GM23338 (cell line): Measurements from ENCODE around the gene OAS2. TPM values are rescaled to one million over a fixed set of nuclear protein-coding genes. Genes with fewer than 3 reads are reported as not detected.

Source experiments
- ATAC-seq: fragments of 200-7000 bp; cut with Tn5 transposase; 3 replicates; pipeline ENCODE4 v1.9.1; 2020
- DNase-seq: peaks from one replicate; pipeline ENCODE4 v3.0.0-alpha.2; 2015; ENCODE audit warnings: low spot score
- H2AFZ ChIP-seq: fragments of 200-600 bp; sonication (generic); 2 replicates; pipeline ENCODE4 v1.8.0; 2016; ENCODE audit warnings: antibody characterized with exemption, mild to moderate bottlenecking, moderate library complexity
- H3F3A ChIP-seq: fragments of 200-600 bp; sonication (generic); replicated peaks from 2 replicates; pipeline ENCODE4 v1.8.0; 2017; ENCODE audit warnings: antibody characterized with exemption, mixed run types, low read depth
- H3K27ac ChIP-seq: fragments of 200-600 bp; sonication (generic); 2 replicates; pipeline ENCODE4 v1.6.1; 2016; ENCODE audit warnings: low read depth
- H3K27me3 ChIP-seq: fragments of 200-600 bp; sonication (generic); 2 replicates; pipeline ENCODE4 v1.8.0; 2016; ENCODE audit warnings: mild to moderate bottlenecking, mixed run types, moderate library complexity; ENCODE audit not compliant: insufficient read depth
- H3K36me3 ChIP-seq: fragments of 200-600 bp; sonication (generic); 2 replicates; pipeline ENCODE4 v1.8.0; 2016; ENCODE audit warnings: mild to moderate bottlenecking; ENCODE audit not compliant: insufficient read depth
- H3K4me1 ChIP-seq: fragments of 200-600 bp; sonication (generic); 2 replicates; pipeline ENCODE4 v1.8.0; 2016; ENCODE audit warnings: mild to moderate bottlenecking, moderate library complexity; ENCODE audit not compliant: insufficient read depth
- H3K4me2 ChIP-seq: fragments of 200-600 bp; sonication (generic); 2 replicates; pipeline ENCODE4 v1.7.1; 2017; ENCODE audit warnings: mixed run types
- H3K4me3 ChIP-seq: fragments of 200-600 bp; sonication (generic); 2 replicates; pipeline ENCODE4 v1.6.1; 2016; ENCODE audit warnings: mixed run types
- H3K79me2 ChIP-seq: fragments of 200-600 bp; sonication (generic); replicated peaks from 2 replicates; pipeline ENCODE4 v1.8.0; 2017; ENCODE audit warnings: mild to moderate bottlenecking; ENCODE audit not compliant: insufficient read depth
- H3K9me2 ChIP-seq: fragments of 200-600 bp; sonication (generic); 2 replicates; pipeline ENCODE4 v1.8.0; 2017; ENCODE audit not compliant: insufficient read depth
- H4K20me1 ChIP-seq: fragments of 200-600 bp; sonication (generic); replicated peaks from 2 replicates; pipeline ENCODE4 v1.8.0; 2017; ENCODE audit warnings: mild to moderate bottlenecking; ENCODE audit not compliant: insufficient read depth
- H3K27ac Mint-ChIP-seq: 2 replicates; pipeline ENCODE4 v1.8.0; 2020; ENCODE audit warnings: inconsistent platforms, mild to moderate bottlenecking, moderate library complexity, mixed read lengths
- H3K27me3 Mint-ChIP-seq: 3 replicates; pipeline ENCODE4 v1.8.0; 2022; ENCODE audit warnings: low read depth, mild to moderate bottlenecking, moderate library complexity, mixed read lengths, inconsistent platforms; ENCODE audit not compliant: insufficient read depth, poor library complexity
- H3K36me3 Mint-ChIP-seq: 3 replicates; pipeline ENCODE4 v1.8.0; 2021; ENCODE audit warnings: low read depth, mild to moderate bottlenecking, inconsistent platforms, moderate library complexity, mixed read lengths
- H3K4me1 Mint-ChIP-seq: 3 replicates; pipeline ENCODE4 v1.8.0; 2020; ENCODE audit warnings: mild to moderate bottlenecking, inconsistent platforms, mixed read lengths
- H3K4me3 Mint-ChIP-seq: 3 replicates; pipeline ENCODE4 v1.8.0; 2021; ENCODE audit warnings: moderate library complexity, mild to moderate bottlenecking, inconsistent platforms, mixed read lengths
- H3K9me3 Mint-ChIP-seq: 3 replicates; pipeline ENCODE4 v1.8.0; 2020; ENCODE audit warnings: moderate library complexity, mild to moderate bottlenecking, inconsistent platforms, mixed read lengths
- CREB1 ChIP-seq: fragments of 250-450 bp; sonication (Bioruptor Pico); IDR thresholded peaks from 2 replicates; pipeline ENCODE4 v1.5.0; 2020; ENCODE audit warnings: low read depth, mild to moderate bottlenecking, moderate library complexity
- EZH2 ChIP-seq: fragments of 200-600 bp; sonication (generic); IDR thresholded peaks from one replicate; pipeline ENCODE4 v1.8.0; 2017; ENCODE audit warnings: antibody characterized with exemption, mild to moderate bottlenecking, low read depth; ENCODE audit not compliant: unreplicated experiment
- EZH2phosphoT487 ChIP-seq: fragments of 200-600 bp; sonication (generic); IDR thresholded peaks from one replicate; pipeline ENCODE4 v1.8.1; 2018; ENCODE audit warnings: antibody characterized with exemption; ENCODE audit not compliant: unreplicated experiment
- JUNB ChIP-seq: IDR thresholded peaks from one replicate; pipeline ENCODE4 v1.6.1; 2016; ENCODE audit warnings: antibody characterized with exemption; ENCODE audit not compliant: unreplicated experiment
- NANOG ChIP-seq: IDR thresholded peaks from 2 replicates; pipeline ENCODE4 v1.6.1; 2016; ENCODE audit warnings: antibody characterized with exemption, borderline replicate concordance
- POLR2AphosphoS5 ChIP-seq: IDR thresholded peaks from 2 replicates; pipeline ENCODE4 v1.6.1; 2016; ENCODE audit warnings: antibody characterized with exemption, low read depth
- REST ChIP-seq: IDR thresholded peaks from one replicate; pipeline ENCODE4 v1.6.1; 2018; ENCODE audit warnings: antibody characterized with exemption; ENCODE audit not compliant: unreplicated experiment
- STAT1 ChIP-seq: IDR thresholded peaks from one replicate; pipeline ENCODE4 v1.6.1; 2016; ENCODE audit warnings: antibody characterized with exemption; ENCODE audit not compliant: unreplicated experiment
- ZNF114 ChIP-seq: fragments of 250-450 bp; sonication (Bioruptor Pico); IDR thresholded peaks from 2 replicates; pipeline ENCODE4 v1.5.0; 2020; ENCODE audit warnings: mild to moderate bottlenecking, moderate library complexity
- ZNF331 ChIP-seq: fragments of 250-450 bp; sonication (Bioruptor Pico); IDR thresholded peaks from 2 replicates; pipeline ENCODE4 v1.5.0; 2020; ENCODE audit warnings: low read depth, mild to moderate bottlenecking, moderate library complexity
- ZNF462 ChIP-seq: fragments of 250-450 bp; sonication (Bioruptor Pico); IDR thresholded peaks from 2 replicates; pipeline ENCODE4 v1.5.0; 2020; ENCODE audit warnings: mild to moderate bottlenecking, moderate library complexity
- polyA plus RNA-seq: library from polyadenylated mRNA; unstranded; fragments of >200 nt; fragmentation: Nextera tagmentation; extraction: Ambion mirVana; gene quantifications from 2 replicates; pipeline ENCODE4 v1.2.1, GENCODE V29; 2016
- total RNA-seq: library from RNA; depleted of rRNA; stranded (reverse); fragments of >200 nt; shearing (Covaris generic); gene quantifications from 2 replicates; pipeline ENCODE4 v1.2.3, GENCODE V29; 2014
- TF ChIP-seq, protein P1 (sequence below): IDR thresholded peaks from 2 replicates; pipeline ENCODE4 v1.6.1; 2016; ENCODE audit warnings: antibody characterized with exemption
- TF ChIP-seq, protein P2 (sequence below), 2 experiments: fragments of 200-600 bp in 1 of 2; sonication (generic) in 1 of 2; conservative IDR thresholded peaks; 2 replicates each; pipeline versions ENCODE4 v1.5.1 to v1.6.1; 2016 to 2017; ENCODE audit warnings: antibody characterized with exemption in 2 of 2, low read depth in 2 of 2, mild to moderate bottlenecking in 2 of 2, moderate library complexity in 1 of 2

Gene OAS2
- total and polyA plus RNA-seq, 2 experiments from 2014 or later = 0.10 TPM; not detected in 1

DNA sequence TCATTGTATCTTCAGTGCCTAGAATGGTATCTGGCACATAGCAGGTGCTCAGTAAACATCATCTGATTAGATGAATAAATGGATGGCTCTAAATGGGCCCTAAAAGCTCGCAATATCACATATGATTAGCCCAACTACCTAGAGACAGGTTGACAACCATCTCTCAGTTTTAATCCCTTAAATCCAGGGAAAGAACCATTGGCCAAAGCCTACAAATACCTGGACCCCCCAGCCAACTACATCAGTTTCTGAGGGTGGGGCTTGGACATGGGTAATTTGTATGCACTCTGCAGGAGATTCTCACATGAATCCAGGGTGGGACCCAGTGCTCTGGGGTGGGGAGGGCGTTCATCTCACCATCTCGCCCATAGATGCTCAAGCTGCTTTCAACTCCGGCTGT is 73.4 kb downstream of the OAS2 start:
- Histone ChIP-seq H3K36me3 (no peaks in the 10 kb centered on the region), H3K4me2 (no peak overlapping the region), H3K9me2 (no peaks in the 10 kb centered on the region), H2AFZ (no peak overlapping the region), H3K27me3 (peaks cover 23% of the 10 kb centered on the region), H3K79me2 (no peaks in the 10 kb centered on the region), H4K20me1 (0 out of 2 replicates have a peak, but pooled peaks cover 2% of the 10 kb centered on the region), H3K4me1 (no peaks in the 10 kb centered on the region), H3F3A (no peaks in the 10 kb centered on the region), H3K27ac (no peak overlapping the region), H3K4me3 (no peak overlapping the region)
- no peak for TF ChIP-seq JUNB
- TF ChIP-seq ZNF462 = no peak
- no peak for TF ChIP-seq STAT1
- TF ChIP-seq, protein P1, sequence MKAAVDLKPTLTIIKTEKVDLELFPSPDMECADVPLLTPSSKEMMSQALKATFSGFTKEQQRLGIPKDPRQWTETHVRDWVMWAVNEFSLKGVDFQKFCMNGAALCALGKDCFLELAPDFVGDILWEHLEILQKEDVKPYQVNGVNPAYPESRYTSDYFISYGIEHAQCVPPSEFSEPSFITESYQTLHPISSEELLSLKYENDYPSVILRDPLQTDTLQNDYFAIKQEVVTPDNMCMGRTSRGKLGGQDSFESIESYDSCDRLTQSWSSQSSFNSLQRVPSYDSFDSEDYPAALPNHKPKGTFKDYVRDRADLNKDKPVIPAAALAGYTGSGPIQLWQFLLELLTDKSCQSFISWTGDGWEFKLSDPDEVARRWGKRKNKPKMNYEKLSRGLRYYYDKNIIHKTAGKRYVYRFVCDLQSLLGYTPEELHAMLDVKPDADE = no peak
- TF ChIP-seq, protein P2, sequence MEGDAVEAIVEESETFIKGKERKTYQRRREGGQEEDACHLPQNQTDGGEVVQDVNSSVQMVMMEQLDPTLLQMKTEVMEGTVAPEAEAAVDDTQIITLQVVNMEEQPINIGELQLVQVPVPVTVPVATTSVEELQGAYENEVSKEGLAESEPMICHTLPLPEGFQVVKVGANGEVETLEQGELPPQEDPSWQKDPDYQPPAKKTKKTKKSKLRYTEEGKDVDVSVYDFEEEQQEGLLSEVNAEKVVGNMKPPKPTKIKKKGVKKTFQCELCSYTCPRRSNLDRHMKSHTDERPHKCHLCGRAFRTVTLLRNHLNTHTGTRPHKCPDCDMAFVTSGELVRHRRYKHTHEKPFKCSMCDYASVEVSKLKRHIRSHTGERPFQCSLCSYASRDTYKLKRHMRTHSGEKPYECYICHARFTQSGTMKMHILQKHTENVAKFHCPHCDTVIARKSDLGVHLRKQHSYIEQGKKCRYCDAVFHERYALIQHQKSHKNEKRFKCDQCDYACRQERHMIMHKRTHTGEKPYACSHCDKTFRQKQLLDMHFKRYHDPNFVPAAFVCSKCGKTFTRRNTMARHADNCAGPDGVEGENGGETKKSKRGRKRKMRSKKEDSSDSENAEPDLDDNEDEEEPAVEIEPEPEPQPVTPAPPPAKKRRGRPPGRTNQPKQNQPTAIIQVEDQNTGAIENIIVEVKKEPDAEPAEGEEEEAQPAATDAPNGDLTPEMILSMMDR (conservative IDR thresholded peaks at IDR 0.05; ENCODE audit: low read depth in 2 of 2) = no peak
- no peak for TF ChIP-seq ZNF331 (CRISPR knock-in tag)
- no peak for TF ChIP-seq EZH2phosphoT487
- TF ChIP-seq NANOG = no peak
- no peak for TF ChIP-seq CREB1
- TF ChIP-seq ZNF114 (CRISPR knock-in tag) = no peak
- TF ChIP-seq REST = no peak
- no peak for TF ChIP-seq POLR2AphosphoS5
- TF ChIP-seq EZH2 = no peak
- no peaks in the 10 kb centered on the region for H3K9me3 Mint-ChIP-seq
- H3K4me3 Mint-ChIP-seq = no peak overlapping the region
- ATAC-seq (no peak), DNase-seq (no peak)
- no peaks in the 10 kb centered on the region; the same call in 1 of the 3 replicates for H3K4me1 Mint-ChIP-seq
- no peaks in the 10 kb centered on the region for H3K36me3 Mint-ChIP-seq
- peaks cover 26% of the 10 kb centered on the region for H3K27me3 Mint-ChIP-seq
- H3K27ac Mint-ChIP-seq = no peak overlapping the region
